H9 (cell line): ENCODE measurements around the gene PYGL. TPM values are rescaled to one million over a fixed set of nuclear protein-coding genes. Genes with fewer than 3 reads are reported as not detected.

Experiments used
- DNase-seq: peaks from one replicate; pipeline ENCODE4 v3.0.0-alpha.2; 2017
- H2AFZ ChIP-seq: one replicate; pipeline ENCODE4 v1.6.1; 2013; ENCODE audit warnings: mild to moderate bottlenecking, low read length, control low read depth, moderate library complexity
- H2AK5ac ChIP-seq: 2 replicates; pipeline ENCODE4 v1.6.1; 2013; ENCODE audit warnings: low read length, control low read depth, mixed read lengths; ENCODE audit not compliant: insufficient read length
- H2BK120ac ChIP-seq: one replicate; pipeline ENCODE4 v1.6.1; 2013; ENCODE audit warnings: low read depth, mild to moderate bottlenecking, low read length, control low read depth, inconsistent platforms; ENCODE audit not compliant: poor library complexity, severe bottlenecking
- H2BK12ac ChIP-seq: 2 replicates; pipeline ENCODE4 v1.6.1; 2013; ENCODE audit warnings: low read length, control low read depth, mixed read lengths, low read depth; ENCODE audit not compliant: insufficient read length
- H2BK15ac ChIP-seq: 2 replicates; pipeline ENCODE4 v1.6.1; 2013; ENCODE audit warnings: low read depth, low read length, control low read depth
- H2BK20ac ChIP-seq: one replicate; pipeline ENCODE4 v1.6.1; 2013; ENCODE audit warnings: low read depth, mild to moderate bottlenecking, low read length, control low read depth, inconsistent platforms; ENCODE audit not compliant: poor library complexity, severe bottlenecking
- H2BK5ac ChIP-seq: 2 replicates; pipeline ENCODE4 v1.6.1; 2013; ENCODE audit warnings: low read length, control low read depth, mixed read lengths; ENCODE audit not compliant: insufficient read length
- H3K14ac ChIP-seq: 2 replicates; pipeline ENCODE4 v1.6.1; 2013; ENCODE audit warnings: low read length, control low read depth; ENCODE audit not compliant: insufficient read depth
- H3K18ac ChIP-seq: 2 replicates; pipeline ENCODE4 v1.6.1; 2013; ENCODE audit warnings: low read depth, mild to moderate bottlenecking, mixed read lengths, low read length, control low read depth; ENCODE audit not compliant: insufficient read length
- H3K23ac ChIP-seq: 2 replicates; pipeline ENCODE4 v1.6.1; 2013; ENCODE audit warnings: low read length, control low read depth, mixed read lengths, low read depth; ENCODE audit not compliant: insufficient read length
- H3K23me2 ChIP-seq: 2 replicates; pipeline ENCODE4 v1.6.1; 2013; ENCODE audit warnings: low read depth, mild to moderate bottlenecking, mixed read lengths, low read length, control low read depth; ENCODE audit not compliant: insufficient read length, poor library complexity, severe bottlenecking
- H3K27ac ChIP-seq: 2 replicates; pipeline ENCODE4 v1.5.1; 2013; ENCODE audit warnings: low read length, control low read depth, mixed read lengths, low read depth; ENCODE audit not compliant: insufficient read length
- H3K27me3 ChIP-seq: 2 replicates; pipeline ENCODE4 v1.6.1; 2013; ENCODE audit warnings: low read length, control low read depth, inconsistent platforms; ENCODE audit not compliant: insufficient read depth
- H3K4ac ChIP-seq: 2 replicates; pipeline ENCODE4 v1.6.1; 2013; ENCODE audit warnings: low read depth, mild to moderate bottlenecking, control low read depth, inconsistent platforms, low read length, moderate library complexity
- H3K4me1 ChIP-seq: 2 replicates; pipeline ENCODE4 v1.6.1; 2013; ENCODE audit warnings: low read length, control low read depth, inconsistent platforms; ENCODE audit not compliant: insufficient read depth
- H3K4me2 ChIP-seq: 2 replicates; pipeline ENCODE4 v1.6.1; 2013; ENCODE audit warnings: low read length, control low read depth, mixed read lengths; ENCODE audit not compliant: insufficient read length, insufficient read depth
- H3K56ac ChIP-seq: 2 replicates; pipeline ENCODE4 v1.6.1; 2013; ENCODE audit warnings: low read depth, mild to moderate bottlenecking, mixed read lengths, low read length, control low read depth; ENCODE audit not compliant: insufficient read length
- H3K79me1 ChIP-seq: 2 replicates; pipeline ENCODE4 v1.6.1; 2013; ENCODE audit warnings: low read depth, mild to moderate bottlenecking, moderate library complexity, low read length, control low read depth, inconsistent platforms; ENCODE audit not compliant: insufficient read depth, poor library complexity, severe bottlenecking
- H3K79me2 ChIP-seq: 2 replicates; pipeline ENCODE4 v1.6.1; 2013; ENCODE audit warnings: low read length, control low read depth, inconsistent platforms; ENCODE audit not compliant: insufficient read depth
- H3K9ac ChIP-seq: 2 replicates; pipeline ENCODE4 v1.6.1; 2013; ENCODE audit warnings: low read length, control low read depth, mixed read lengths; ENCODE audit not compliant: insufficient read length; ENCODE audit errors: extremely low read depth
- H3K9me3 ChIP-seq: one replicate; pipeline ENCODE4 v1.6.1; 2013; ENCODE audit warnings: low read depth, low read length, inconsistent platforms; ENCODE audit not compliant: control insufficient read depth
- H3T11ph ChIP-seq: one replicate; pipeline ENCODE4 v1.6.1; 2013; ENCODE audit warnings: mild to moderate bottlenecking, low read length, control low read depth, inconsistent platforms
- H4K20me1 ChIP-seq: one replicate; pipeline ENCODE4 v1.6.1; 2013; ENCODE audit not compliant: control insufficient read depth, insufficient read length, insufficient read depth
- H4K5ac ChIP-seq: 2 replicates; pipeline ENCODE4 v1.6.1; 2013; ENCODE audit warnings: low read depth, mild to moderate bottlenecking, mixed read lengths, low read length, control low read depth; ENCODE audit not compliant: insufficient read length
- H4K8ac ChIP-seq: replicated peaks from 2 replicates; pipeline ENCODE4 v1.6.1; 2013; ENCODE audit warnings: low read length, control low read depth, mixed read lengths, low read depth; ENCODE audit not compliant: insufficient read length
- H4K91ac ChIP-seq: 2 replicates; pipeline ENCODE4 v1.6.1; 2013; ENCODE audit warnings: low read depth, mild to moderate bottlenecking, moderate library complexity, mixed read lengths, low read length, control low read depth; ENCODE audit not compliant: insufficient read length
- H3K27ac Mint-ChIP-seq, 3 experiments: 2 replicates in 2 of 3; 3 replicates in 1 of 3; pipeline ENCODE4 v1.8.0; 2020 to 2021; ENCODE audit warnings: mixed read lengths in 3 of 3, mild to moderate bottlenecking in 1 of 3, moderate library complexity in 1 of 3
- H3K27me3 Mint-ChIP-seq: 2 replicates; pipeline ENCODE4 v1.8.0; 2021; ENCODE audit warnings: low read depth, mild to moderate bottlenecking, moderate library complexity, mixed read lengths
- H3K36me3 Mint-ChIP-seq, 3 experiments: 2 replicates in 2 of 3; 3 replicates in 1 of 3; pipeline ENCODE4 v1.8.0; 2020 to 2021; ENCODE audit warnings: low read depth in 3 of 3, mixed read lengths in 3 of 3; ENCODE audit not compliant: insufficient read depth in 1 of 3
- H3K4me1 Mint-ChIP-seq, 2 experiments: 2 replicates each; pipeline ENCODE4 v1.8.0; 2020; ENCODE audit warnings: mixed read lengths in 2 of 2
- H3K4me3 Mint-ChIP-seq, 2 experiments: 2 replicates in 1 of 2; 3 replicates in 1 of 2; pipeline ENCODE4 v1.8.0; 2020 to 2021; ENCODE audit warnings: mild to moderate bottlenecking in 2 of 2, mixed read lengths in 2 of 2, moderate library complexity in 1 of 2
- H3K9me3 Mint-ChIP-seq, 2 experiments: 2 replicates in 1 of 2; 3 replicates in 1 of 2; pipeline ENCODE4 v1.8.0; 2020; ENCODE audit warnings: mild to moderate bottlenecking in 2 of 2, mixed read lengths in 2 of 2, moderate library complexity in 1 of 2
- CTCF ChIP-seq: fragments of 200-600 bp; sonication (generic); conservative IDR thresholded peaks from 3 replicates; pipeline ENCODE4 v1.8.0; 2021; ENCODE audit warnings: antibody characterized with exemption, mild to moderate bottlenecking
- WGBS: extraction: QIAGEN DNeasy Blood & Tissue Kit; methylation state at CpG from one replicate; pipeline ENCODE4 v1.1.7; 2013; ENCODE audit warnings: missing lambda C conversion rate, low lambda C conversion rate, mixed read lengths; ENCODE audit not compliant: insufficient read length; ENCODE audit errors: extremely low coverage; 5-methylcytosine and 5-hydroxymethylcytosine counted together
- total RNA-seq: library from RNA; stranded (reverse); gene quantifications from 2 replicates; pipeline ENCODE4 v1.2.1, GENCODE V29; 2021

PYGL gene
- total RNA-seq, 1 experiment from 2014 or later: 53.8 TPM

GRCh38 chr14:50946234-50946935, 2.1 kb upstream of the PYGL start:
- Histone ChIP-seq H3K27ac (no peak overlapping the region), H2BK20ac (no peak overlapping the region), H3K56ac (no peak overlapping the region), H4K5ac (no peak overlapping the region), H3K4me2 (no peak overlapping the region), H4K20me1 (no peaks in the 10 kb centered on the region), H2AFZ (no peak overlapping the region), H2BK15ac (no peak overlapping the region), H3K9me3 (no peaks in the 10 kb centered on the region), H3K79me1 (no peaks in the 10 kb centered on the region), H4K91ac (no peak overlapping the region), H2BK120ac (no peak overlapping the region), H3K14ac (no peak overlapping the region), H2AK5ac (no peak overlapping the region), H3K18ac (no peak overlapping the region), H4K8ac (no peak overlapping the region), H3K4ac (no peak overlapping the region), H2BK5ac (no peak overlapping the region), H3K79me2 (no peaks in the 10 kb centered on the region), H3K4me1 (no peaks in the 10 kb centered on the region), H2BK12ac (no peak overlapping the region), H3T11ph (no peak overlapping the region), H3K9ac (no peak overlapping the region), H3K23ac (no peak overlapping the region), H3K27me3 (no peaks in the 10 kb centered on the region), H3K23me2 (peaks cover 16% of the 10 kb centered on the region)
- Mint-ChIP-seq H3K27me3 (peaks cover 9% of the 10 kb centered on the region), H3K9me3 (peaks cover 3 to 5% of the 10 kb centered on the region in 2 experiments; a peak in 3 of 5 replicates), H3K36me3 (peaks cover 2 to 7% (median 3%) of the 10 kb centered on the region in 3 experiments; a peak in 5 of 7 replicates), H3K27ac (no peak overlapping the region), H3K4me1 (peaks cover 8 to 12% of the 10 kb centered on the region in 2 experiments), H3K4me3 (no peak overlapping the region)
- no peak for TF ChIP-seq CTCF
- DNase-seq: no peak
- WGBS: no CpG with 5 or more reads among the region's 5 CpGs
